GM23338 (cell line): ENCODE results near the gene CNTN1. TPM values are rescaled to one million over a fixed set of nuclear protein-coding genes. Genes with fewer than 3 reads are reported as not detected.

Experiments
- ATAC-seq: fragments of 200-7000 bp; cut with Tn5 transposase; 3 replicates; pipeline ENCODE4 v1.9.1; 2020
- DNase-seq: peaks from one replicate; pipeline ENCODE4 v3.0.0-alpha.2; 2015; ENCODE audit warnings: low spot score
- H2AFZ ChIP-seq: fragments of 200-600 bp; sonication (generic); 2 replicates; pipeline ENCODE4 v1.8.0; 2016; ENCODE audit warnings: antibody characterized with exemption, mild to moderate bottlenecking, moderate library complexity
- H3F3A ChIP-seq: fragments of 200-600 bp; sonication (generic); replicated peaks from 2 replicates; pipeline ENCODE4 v1.8.0; 2017; ENCODE audit warnings: antibody characterized with exemption, mixed run types, low read depth
- H3K27ac ChIP-seq: fragments of 200-600 bp; sonication (generic); 2 replicates; pipeline ENCODE4 v1.6.1; 2016; ENCODE audit warnings: low read depth
- H3K27me3 ChIP-seq: fragments of 200-600 bp; sonication (generic); 2 replicates; pipeline ENCODE4 v1.8.0; 2016; ENCODE audit warnings: mild to moderate bottlenecking, mixed run types, moderate library complexity; ENCODE audit not compliant: insufficient read depth
- H3K36me3 ChIP-seq: fragments of 200-600 bp; sonication (generic); 2 replicates; pipeline ENCODE4 v1.8.0; 2016; ENCODE audit warnings: mild to moderate bottlenecking; ENCODE audit not compliant: insufficient read depth
- H3K4me1 ChIP-seq: fragments of 200-600 bp; sonication (generic); 2 replicates; pipeline ENCODE4 v1.8.0; 2016; ENCODE audit warnings: mild to moderate bottlenecking, moderate library complexity; ENCODE audit not compliant: insufficient read depth
- H3K4me2 ChIP-seq: fragments of 200-600 bp; sonication (generic); 2 replicates; pipeline ENCODE4 v1.7.1; 2017; ENCODE audit warnings: mixed run types
- H3K4me3 ChIP-seq: fragments of 200-600 bp; sonication (generic); 2 replicates; pipeline ENCODE4 v1.6.1; 2016; ENCODE audit warnings: mixed run types
- H3K79me2 ChIP-seq: fragments of 200-600 bp; sonication (generic); replicated peaks from 2 replicates; pipeline ENCODE4 v1.8.0; 2017; ENCODE audit warnings: mild to moderate bottlenecking; ENCODE audit not compliant: insufficient read depth
- H3K9me2 ChIP-seq: fragments of 200-600 bp; sonication (generic); 2 replicates; pipeline ENCODE4 v1.8.0; 2017; ENCODE audit not compliant: insufficient read depth
- H4K20me1 ChIP-seq: fragments of 200-600 bp; sonication (generic); replicated peaks from 2 replicates; pipeline ENCODE4 v1.8.0; 2017; ENCODE audit warnings: mild to moderate bottlenecking; ENCODE audit not compliant: insufficient read depth
- H3K27ac Mint-ChIP-seq: 2 replicates; pipeline ENCODE4 v1.8.0; 2020; ENCODE audit warnings: inconsistent platforms, mild to moderate bottlenecking, moderate library complexity, mixed read lengths
- H3K27me3 Mint-ChIP-seq: 3 replicates; pipeline ENCODE4 v1.8.0; 2022; ENCODE audit warnings: low read depth, mild to moderate bottlenecking, moderate library complexity, mixed read lengths, inconsistent platforms; ENCODE audit not compliant: insufficient read depth, poor library complexity
- H3K36me3 Mint-ChIP-seq: 3 replicates; pipeline ENCODE4 v1.8.0; 2021; ENCODE audit warnings: low read depth, mild to moderate bottlenecking, inconsistent platforms, moderate library complexity, mixed read lengths
- H3K4me1 Mint-ChIP-seq: 3 replicates; pipeline ENCODE4 v1.8.0; 2020; ENCODE audit warnings: mild to moderate bottlenecking, inconsistent platforms, mixed read lengths
- H3K4me3 Mint-ChIP-seq: 3 replicates; pipeline ENCODE4 v1.8.0; 2021; ENCODE audit warnings: moderate library complexity, mild to moderate bottlenecking, inconsistent platforms, mixed read lengths
- H3K9me3 Mint-ChIP-seq: 3 replicates; pipeline ENCODE4 v1.8.0; 2020; ENCODE audit warnings: moderate library complexity, mild to moderate bottlenecking, inconsistent platforms, mixed read lengths
- CREB1 ChIP-seq: fragments of 250-450 bp; sonication (Bioruptor Pico); IDR thresholded peaks from 2 replicates; pipeline ENCODE4 v1.5.0; 2020; ENCODE audit warnings: low read depth, mild to moderate bottlenecking, moderate library complexity
- EZH2 ChIP-seq: fragments of 200-600 bp; sonication (generic); IDR thresholded peaks from one replicate; pipeline ENCODE4 v1.8.0; 2017; ENCODE audit warnings: antibody characterized with exemption, mild to moderate bottlenecking, low read depth; ENCODE audit not compliant: unreplicated experiment
- JUNB ChIP-seq: IDR thresholded peaks from one replicate; pipeline ENCODE4 v1.6.1; 2016; ENCODE audit warnings: antibody characterized with exemption; ENCODE audit not compliant: unreplicated experiment
- NANOG ChIP-seq: IDR thresholded peaks from 2 replicates; pipeline ENCODE4 v1.6.1; 2016; ENCODE audit warnings: antibody characterized with exemption, borderline replicate concordance
- POLR2AphosphoS5 ChIP-seq: IDR thresholded peaks from 2 replicates; pipeline ENCODE4 v1.6.1; 2016; ENCODE audit warnings: antibody characterized with exemption, low read depth
- ZNF114 ChIP-seq: fragments of 250-450 bp; sonication (Bioruptor Pico); IDR thresholded peaks from 2 replicates; pipeline ENCODE4 v1.5.0; 2020; ENCODE audit warnings: mild to moderate bottlenecking, moderate library complexity
- ZNF331 ChIP-seq: fragments of 250-450 bp; sonication (Bioruptor Pico); IDR thresholded peaks from 2 replicates; pipeline ENCODE4 v1.5.0; 2020; ENCODE audit warnings: low read depth, mild to moderate bottlenecking, moderate library complexity
- ZNF462 ChIP-seq: fragments of 250-450 bp; sonication (Bioruptor Pico); IDR thresholded peaks from 2 replicates; pipeline ENCODE4 v1.5.0; 2020; ENCODE audit warnings: mild to moderate bottlenecking, moderate library complexity
- polyA plus RNA-seq: library from polyadenylated mRNA; unstranded; fragments of >200 nt; fragmentation: Nextera tagmentation; extraction: Ambion mirVana; gene quantifications from 2 replicates; pipeline ENCODE4 v1.2.1, GENCODE V29; 2016
- total RNA-seq: library from RNA; depleted of rRNA; stranded (reverse); fragments of >200 nt; shearing (Covaris generic); gene quantifications from 2 replicates; pipeline ENCODE4 v1.2.3, GENCODE V29; 2014
- TF ChIP-seq, protein P1 (sequence below), 2 experiments: fragments of 200-600 bp in 1 of 2; sonication (generic) in 1 of 2; conservative IDR thresholded peaks; 2 replicates each; pipeline versions ENCODE4 v1.5.1 to v1.6.1; 2016 to 2017; ENCODE audit warnings: antibody characterized with exemption in 2 of 2, low read depth in 2 of 2, mild to moderate bottlenecking in 2 of 2, moderate library complexity in 1 of 2
- TF ChIP-seq, protein P2 (sequence below): IDR thresholded peaks from one replicate; pipeline ENCODE4 v1.6.1; 2018; ENCODE audit warnings: antibody characterized with exemption; ENCODE audit not compliant: unreplicated experiment

Gene CNTN1
- total and polyA plus RNA-seq, 2 experiments from 2014 or later: 5.0 to 27.0 TPM

- TF ChIP-seq, protein P1, sequence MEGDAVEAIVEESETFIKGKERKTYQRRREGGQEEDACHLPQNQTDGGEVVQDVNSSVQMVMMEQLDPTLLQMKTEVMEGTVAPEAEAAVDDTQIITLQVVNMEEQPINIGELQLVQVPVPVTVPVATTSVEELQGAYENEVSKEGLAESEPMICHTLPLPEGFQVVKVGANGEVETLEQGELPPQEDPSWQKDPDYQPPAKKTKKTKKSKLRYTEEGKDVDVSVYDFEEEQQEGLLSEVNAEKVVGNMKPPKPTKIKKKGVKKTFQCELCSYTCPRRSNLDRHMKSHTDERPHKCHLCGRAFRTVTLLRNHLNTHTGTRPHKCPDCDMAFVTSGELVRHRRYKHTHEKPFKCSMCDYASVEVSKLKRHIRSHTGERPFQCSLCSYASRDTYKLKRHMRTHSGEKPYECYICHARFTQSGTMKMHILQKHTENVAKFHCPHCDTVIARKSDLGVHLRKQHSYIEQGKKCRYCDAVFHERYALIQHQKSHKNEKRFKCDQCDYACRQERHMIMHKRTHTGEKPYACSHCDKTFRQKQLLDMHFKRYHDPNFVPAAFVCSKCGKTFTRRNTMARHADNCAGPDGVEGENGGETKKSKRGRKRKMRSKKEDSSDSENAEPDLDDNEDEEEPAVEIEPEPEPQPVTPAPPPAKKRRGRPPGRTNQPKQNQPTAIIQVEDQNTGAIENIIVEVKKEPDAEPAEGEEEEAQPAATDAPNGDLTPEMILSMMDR (conservative IDR thresholded peaks at IDR 0.05; ENCODE audit: low read depth in 2 of 2): no peak
- TF ChIP-seq CREB1 (no peak), NANOG (no peak), ZNF331 (CRISPR knock-in tag) (no peak), EZH2 (no peak), ZNF114 (CRISPR knock-in tag) (no peak)
- TF ChIP-seq, protein P2, sequence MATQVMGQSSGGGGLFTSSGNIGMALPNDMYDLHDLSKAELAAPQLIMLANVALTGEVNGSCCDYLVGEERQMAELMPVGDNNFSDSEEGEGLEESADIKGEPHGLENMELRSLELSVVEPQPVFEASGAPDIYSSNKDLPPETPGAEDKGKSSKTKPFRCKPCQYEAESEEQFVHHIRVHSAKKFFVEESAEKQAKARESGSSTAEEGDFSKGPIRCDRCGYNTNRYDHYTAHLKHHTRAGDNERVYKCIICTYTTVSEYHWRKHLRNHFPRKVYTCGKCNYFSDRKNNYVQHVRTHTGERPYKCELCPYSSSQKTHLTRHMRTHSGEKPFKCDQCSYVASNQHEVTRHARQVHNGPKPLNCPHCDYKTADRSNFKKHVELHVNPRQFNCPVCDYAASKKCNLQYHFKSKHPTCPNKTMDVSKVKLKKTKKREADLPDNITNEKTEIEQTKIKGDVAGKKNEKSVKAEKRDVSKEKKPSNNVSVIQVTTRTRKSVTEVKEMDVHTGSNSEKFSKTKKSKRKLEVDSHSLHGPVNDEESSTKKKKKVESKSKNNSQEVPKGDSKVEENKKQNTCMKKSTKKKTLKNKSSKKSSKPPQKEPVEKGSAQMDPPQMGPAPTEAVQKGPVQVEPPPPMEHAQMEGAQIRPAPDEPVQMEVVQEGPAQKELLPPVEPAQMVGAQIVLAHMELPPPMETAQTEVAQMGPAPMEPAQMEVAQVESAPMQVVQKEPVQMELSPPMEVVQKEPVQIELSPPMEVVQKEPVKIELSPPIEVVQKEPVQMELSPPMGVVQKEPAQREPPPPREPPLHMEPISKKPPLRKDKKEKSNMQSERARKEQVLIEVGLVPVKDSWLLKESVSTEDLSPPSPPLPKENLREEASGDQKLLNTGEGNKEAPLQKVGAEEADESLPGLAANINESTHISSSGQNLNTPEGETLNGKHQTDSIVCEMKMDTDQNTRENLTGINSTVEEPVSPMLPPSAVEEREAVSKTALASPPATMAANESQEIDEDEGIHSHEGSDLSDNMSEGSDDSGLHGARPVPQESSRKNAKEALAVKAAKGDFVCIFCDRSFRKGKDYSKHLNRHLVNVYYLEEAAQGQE: no peak
These were observed 404.6 kb downstream of the CNTN1 start (continued) for GRCh38 chr12:41096797-41097196.

- H3K36me3 ChIP-seq: no peaks in the 10 kb centered on the region
- no peaks in the 10 kb centered on the region for H3F3A ChIP-seq
- Mint-ChIP-seq H3K4me3 (no peak overlapping the region), H3K36me3 (no peaks in the 10 kb centered on the region), H3K9me3 (no peaks in the 10 kb centered on the region), H3K27ac (no peak overlapping the region), H3K27me3 (no peaks in the 10 kb centered on the region), H3K4me1 (no peaks in the 10 kb centered on the region)
- no peak overlapping the region for H3K27ac ChIP-seq
- no peaks in the 10 kb centered on the region for H3K9me2 ChIP-seq
- DNase-seq: no peak
- H4K20me1 ChIP-seq: no peaks in the 10 kb centered on the region
- no peaks in the 10 kb centered on the region for H3K4me1 ChIP-seq
- no peak overlapping the region for H3K4me2 ChIP-seq
- no peak overlapping the region for H3K4me3 ChIP-seq
- H3K79me2 ChIP-seq: no peaks in the 10 kb centered on the region
- no peak overlapping the region for H2AFZ ChIP-seq
- no peaks in the 10 kb centered on the region for H3K27me3 ChIP-seq
- ATAC-seq: no peak
- TF ChIP-seq JUNB: no peak
- no peak for TF ChIP-seq ZNF462 (CRISPR knock-in tag)
- TF ChIP-seq, protein P2: no peak
- TF ChIP-seq CREB1: no peak
- no peak for TF ChIP-seq POLR2AphosphoS5
- TF ChIP-seq ZNF331 (CRISPR knock-in tag): no peak
These were observed 408.3 kb downstream of the CNTN1 start for GRCh38 chr12:41100572-41100971.
